ENCODE data around the gene DRAM1. TPM values are rescaled to one million over a fixed set of nuclear protein-coding genes. Genes with fewer than 3 reads are reported as not detected.

Gene DRAM1
- total and polyA plus RNA-seq, 2 donors (not counting 1 experiment from before 2014, with no cell fraction given): 155 to 184 TPM

- no peak for TF ChIP-seq CTCF (conservative IDR thresholded peaks at IDR 0.05 in 1 of 2, IDR thresholded peaks at IDR 0.05 in 1 of 2; ENCODE audit: low read depth in 1 of 2, low read length in 2 of 2)
- no peak for TF ChIP-seq EZH2 (IDR thresholded peaks at IDR 0.05; ENCODE audit: low read length, missing control alignments)
- Histone ChIP-seq H3K4me1 (ENCODE audit: control insufficient read depth, extremely low read depth, insufficient read depth, low read length) (peaks cover 2% of the 10 kb centered on the region), H3K4me3 (replicated peaks in 1 of 4; ENCODE audit: control extremely low read depth in 1 of 4, insufficient read depth in 1 of 4, low read depth in 3 of 4, low read length in 4 of 4) (no peak overlapping the region), H3K27ac (ENCODE audit: insufficient read depth, low read length) (no peak overlapping the region), H3K9me3 (ENCODE audit: control insufficient read depth, insufficient read depth, low read depth, low read length) (no peaks in the 10 kb centered on the region), H3K36me3 (ENCODE audit: control insufficient read depth, insufficient read depth, low read length) (no peaks in the 10 kb centered on the region), H2AFZ (ENCODE audit: low read length) (no peak overlapping the region), H3K9ac (ENCODE audit: insufficient read depth, low read length) (no peak overlapping the region), H3K4me2 (ENCODE audit: extremely low read depth, insufficient read depth, low read length) (no peak overlapping the region), H3K79me2 (ENCODE audit: control insufficient read depth, insufficient read depth, low read length) (no peaks in the 10 kb centered on the region), H4K20me1 (ENCODE audit: control insufficient read depth, extremely low read depth, insufficient read depth, low read length) (no peaks in the 10 kb centered on the region), H3K27me3 (ENCODE audit: control insufficient read depth, insufficient read depth, low read length) (no peaks in the 10 kb centered on the region)
- DNase-seq (ENCODE audit: low read depth in 2 of 2): no peak
Measured at GRCh38 chr12:101946233-101946611, 68.8 kb downstream of the DRAM1 start.

GRCh38 chr12:101947316-101947715 lies 69.9 kb downstream of the DRAM1 start:
- no peak for DNase-seq (ENCODE audit: low read depth in 2 of 2)
- no peak for TF ChIP-seq EZH2 (IDR thresholded peaks at IDR 0.05; ENCODE audit: low read length, missing control alignments)
- no peak for TF ChIP-seq CTCF (conservative IDR thresholded peaks at IDR 0.05 in 1 of 2, IDR thresholded peaks at IDR 0.05 in 1 of 2; ENCODE audit: low read depth in 1 of 2, low read length in 2 of 2)
- H3K36me3 ChIP-seq (ENCODE audit: control insufficient read depth, insufficient read depth, low read length): no peaks in the 10 kb centered on the region
- H3K9ac ChIP-seq (ENCODE audit: insufficient read depth, low read length): no peak overlapping the region
- peaks cover 2% of the 10 kb centered on the region for H3K4me1 ChIP-seq (ENCODE audit: control insufficient read depth, extremely low read depth, insufficient read depth, low read length)
- H2AFZ ChIP-seq (ENCODE audit: low read length): no peak overlapping the region
- no peak overlapping the region for H3K27ac ChIP-seq (ENCODE audit: insufficient read depth, low read length)
- no peaks in the 10 kb centered on the region for H4K20me1 ChIP-seq (ENCODE audit: control insufficient read depth, extremely low read depth, insufficient read depth, low read length)
- no peaks in the 10 kb centered on the region for H3K79me2 ChIP-seq (ENCODE audit: control insufficient read depth, insufficient read depth, low read length)
- no peaks in the 10 kb centered on the region for H3K27me3 ChIP-seq (ENCODE audit: control insufficient read depth, insufficient read depth, low read length)
- no peak overlapping the region for H3K4me3 ChIP-seq (replicated peaks in 1 of 4; ENCODE audit: control extremely low read depth in 1 of 4, insufficient read depth in 1 of 4, low read depth in 3 of 4, low read length in 4 of 4)
- no peaks in the 10 kb centered on the region for H3K9me3 ChIP-seq (ENCODE audit: control insufficient read depth, insufficient read depth, low read depth, low read length)
- H3K4me2 ChIP-seq (ENCODE audit: extremely low read depth, insufficient read depth, low read length): no peak overlapping the region

- Histone ChIP-seq H3K9ac (ENCODE audit: insufficient read depth, low read length) (no peak overlapping the region), H3K9me3 (ENCODE audit: control insufficient read depth, insufficient read depth, low read depth, low read length) (no peaks in the 10 kb centered on the region), H3K27ac (ENCODE audit: insufficient read depth, low read length) (no peak overlapping the region), H3K4me3 (replicated peaks in 1 of 4; ENCODE audit: control extremely low read depth in 1 of 4, insufficient read depth in 1 of 4, low read depth in 3 of 4, low read length in 4 of 4) (no peak overlapping the region), H3K79me2 (ENCODE audit: control insufficient read depth, insufficient read depth, low read length) (no peaks in the 10 kb centered on the region), H3K27me3 (ENCODE audit: control insufficient read depth, insufficient read depth, low read length) (no peaks in the 10 kb centered on the region), H4K20me1 (ENCODE audit: control insufficient read depth, extremely low read depth, insufficient read depth, low read length) (no peaks in the 10 kb centered on the region), H3K36me3 (ENCODE audit: control insufficient read depth, insufficient read depth, low read length) (no peaks in the 10 kb centered on the region), H3K4me1 (ENCODE audit: control insufficient read depth, extremely low read depth, insufficient read depth, low read length) (peaks cover 2% of the 10 kb centered on the region), H3K4me2 (ENCODE audit: extremely low read depth, insufficient read depth, low read length) (no peak overlapping the region), H2AFZ (ENCODE audit: low read length) (no peak overlapping the region)
- no peak for DNase-seq (ENCODE audit: low read depth in 2 of 2)
- TF ChIP-seq CTCF (conservative IDR thresholded peaks at IDR 0.05 in 1 of 2, IDR thresholded peaks at IDR 0.05 in 1 of 2; ENCODE audit: low read depth in 1 of 2, low read length in 2 of 2) (no peak), EZH2 (IDR thresholded peaks at IDR 0.05; ENCODE audit: low read length, missing control alignments) (no peak)
Measured at GRCh38 chr12:101948365-101948764, 71.0 kb downstream of the DRAM1 start.

All from fibroblast of lung (primary cell).